PC-3 (cell line): Measurements from ENCODE around the gene CD44. TPM values are rescaled to one million over a fixed set of nuclear protein-coding genes. Genes with fewer than 3 reads are reported as not detected.

Source experiments
- ATAC-seq: fragments of 200-7000 bp; cut with Tn5 transposase; 2 replicates; pipeline ENCODE4 v1.9.1; 2020; ENCODE audit warnings: mild to moderate bottlenecking, moderate library complexity
- BruUV-seq: library from RNA; stranded (reverse); fragments of 400-500 nt; replicated peaks from 2 replicates; lab custom pipeline; 2021; lab: Mats Ljungman, UMichigan
- CTCF ChIA-PET: fragments of 300-600 bp; sonication (Branson Sonifier 250); formaldehyde crosslinking; loops from one replicate; lab custom pipeline; 2022; ENCODE audit warnings: antibody characterized with exemption; lab: Charles Lee
- POLR2A ChIA-PET: fragments of 300-600 bp; sonication (Branson Sonifier 250); formaldehyde crosslinking; loops from one replicate; lab custom pipeline; 2022; ENCODE audit warnings: antibody characterized with exemption; ENCODE audit not compliant: unreplicated experiment; lab: Charles Lee
- DNase-seq: peaks from one replicate; pipeline ENCODE4 v3.0.0-alpha.2; 2015
- H2AFZ ChIP-seq: fragments of 300-600 bp; sonication (generic); 2 replicates; pipeline ENCODE4 v1.6.0; 2016; ENCODE audit warnings: antibody characterized with exemption, low read length
- H3F3A ChIP-seq: fragments of 300-600 bp; sonication (generic); one replicate; pipeline ENCODE4 v1.6.0; 2017; ENCODE audit warnings: antibody characterized with exemption, low read length, control low read depth, mild to moderate bottlenecking; ENCODE audit not compliant: unreplicated experiment
- H3K27ac ChIP-seq: fragments of 300-600 bp; sonication (generic); 2 replicates; pipeline ENCODE4 v1.5.1; 2016; ENCODE audit warnings: mild to moderate bottlenecking, low read length
- H3K27me3 ChIP-seq: fragments of 300-600 bp; sonication (generic); 2 replicates; pipeline ENCODE4 v1.6.1; 2016; ENCODE audit warnings: low read length, mixed read lengths
- H3K36me3 ChIP-seq: fragments of 300-600 bp; sonication (generic); 2 replicates; pipeline ENCODE4 v1.6.1; 2016; ENCODE audit warnings: low read depth, mixed run types, low read length, mixed read lengths
- H3K4me1 ChIP-seq: fragments of 300-600 bp; sonication (generic); 2 replicates; pipeline ENCODE4 v1.5.1; 2016; ENCODE audit warnings: low read length; ENCODE audit not compliant: insufficient read depth
- H3K4me2 ChIP-seq: fragments of 300-600 bp; sonication (generic); 2 replicates; pipeline ENCODE4 v1.6.0; 2016; ENCODE audit warnings: low read length
- H3K4me3 ChIP-seq: fragments of 300-600 bp; sonication (generic); 2 replicates; pipeline ENCODE4 v1.5.1; 2016; ENCODE audit warnings: mild to moderate bottlenecking, low read length, mixed read lengths
- H3K79me2 ChIP-seq: fragments of 300-600 bp; sonication (generic); 2 replicates; pipeline ENCODE4 v1.6.1; 2017; ENCODE audit warnings: low read length, mixed read lengths
- H3K9ac ChIP-seq: fragments of 300-600 bp; sonication (generic); 2 replicates; pipeline ENCODE4 v1.6.0; 2016; ENCODE audit warnings: mild to moderate bottlenecking, low read length
- H3K9me2 ChIP-seq: fragments of 300-600 bp; sonication (generic); replicated peaks from 2 replicates; pipeline ENCODE4 v1.6.1; 2016; ENCODE audit warnings: mixed run types, low read length, mixed read lengths
- H3K9me3 ChIP-seq: fragments of 300-600 bp; sonication (generic); 2 replicates; pipeline ENCODE4 v1.6.1; 2016; ENCODE audit warnings: low read length, mixed read lengths
- H4K20me1 ChIP-seq: fragments of 300-600 bp; sonication (generic); 2 replicates; pipeline ENCODE4 v1.6.1; 2016; ENCODE audit warnings: low read length, mixed read lengths
- CTCF ChIP-seq: fragments of 300-600 bp; sonication (generic); conservative IDR thresholded peaks from 2 replicates; pipeline ENCODE4 v1.5.1; 2017; ENCODE audit warnings: antibody characterized with exemption, low read depth, mild to moderate bottlenecking, low read length
- EZH2 ChIP-seq: fragments of 300-600 bp; sonication (generic); IDR thresholded peaks from one replicate; pipeline ENCODE4 v1.6.1; 2017; ENCODE audit warnings: antibody characterized with exemption, mild to moderate bottlenecking, low read length; ENCODE audit not compliant: unreplicated experiment
- EZH2phosphoT487 ChIP-seq: fragments of 300-600 bp; sonication (generic); IDR thresholded peaks from 2 replicates; pipeline ENCODE4 v1.6.1; 2018; ENCODE audit warnings: mild to moderate bottlenecking, antibody characterized with exemption, low read length, borderline replicate concordance
- intact Hi-C: fragments of 100-400 bp; cut with micrococcal nuclease; formaldehyde crosslinking; loops from 2 replicates; pipeline ENCODE4 v1.9.0; 2023
- total RNA-seq: library from RNA; depleted of rRNA; stranded (reverse); fragments of >200 nt; gene quantifications from 2 replicates; pipeline ENCODE4 v1.2.3, GENCODE V29; 2014

CD44 gene
- total RNA-seq, 1 experiment from 2014 or later, result 181 TPM

GRCh38 chr11:35256296-35256695, 117.3 kb downstream of the CD44 start:
- Histone ChIP-seq H3K27me3 (no peaks in the 10 kb centered on the region), H3K4me1 (peaks cover 12% of the 10 kb centered on the region), H4K20me1 (no peaks in the 10 kb centered on the region), H3F3A (no peaks in the 10 kb centered on the region), H3K9me3 (no peaks in the 10 kb centered on the region), H3K4me3 (no peak overlapping the region), H3K79me2 (no peaks in the 10 kb centered on the region), H3K9me2 (no peaks in the 10 kb centered on the region), H3K4me2 (no peak overlapping the region), H2AFZ (no peak overlapping the region), H3K36me3 (no peaks in the 10 kb centered on the region), H3K27ac (no peak overlapping the region), H3K9ac (no peak overlapping the region)
- BruUV-seq, result no TSS peak
- DNase-seq (no peak), ATAC-seq (no peak)
- ChIA-PET CTCF (no interaction called here), POLR2A (no interaction called here)
- intact Hi-C loops, result no loop called here
- TF ChIP-seq EZH2phosphoT487 (no peak), EZH2 (no peak), CTCF (no peak)

GRCh38 chr11:35257281-35257680, 118.3 kb downstream of the CD44 start:
- intact Hi-C loops, result no loop called here
- ATAC-seq (no peak), DNase-seq (no peak)
- Histone ChIP-seq H3K4me1 (peaks cover 12% of the 10 kb centered on the region), H3K79me2 (no peaks in the 10 kb centered on the region), H3K4me3 (no peak overlapping the region), H3F3A (no peaks in the 10 kb centered on the region), H3K36me3 (no peaks in the 10 kb centered on the region), H3K27me3 (no peaks in the 10 kb centered on the region), H4K20me1 (no peaks in the 10 kb centered on the region), H3K27ac (no peak overlapping the region), H3K9me2 (no peaks in the 10 kb centered on the region), H3K9ac (no peak overlapping the region), H3K4me2 (no peak overlapping the region), H3K9me3 (no peaks in the 10 kb centered on the region), H2AFZ (no peak overlapping the region)
- ChIA-PET CTCF (no interaction called here), POLR2A (no interaction called here)
- no TSS peak for BruUV-seq
- TF ChIP-seq EZH2phosphoT487, result no peak
- TF ChIP-seq CTCF, result no peak
- no peak for TF ChIP-seq EZH2

- Histone ChIP-seq H3K9me2 (no peaks in the 10 kb centered on the region), H3K4me1 (peaks cover 12% of the 10 kb centered on the region), H3K27me3 (no peaks in the 10 kb centered on the region), H3K9me3 (no peaks in the 10 kb centered on the region), H3K36me3 (no peaks in the 10 kb centered on the region), H4K20me1 (no peaks in the 10 kb centered on the region), H3K79me2 (no peaks in the 10 kb centered on the region), H3K9ac (no peak overlapping the region), H3K4me3 (no peak overlapping the region), H3F3A (no peaks in the 10 kb centered on the region), H3K4me2 (no peak overlapping the region), H3K27ac (no peak overlapping the region), H2AFZ (no peak overlapping the region)
- DNase-seq, result no peak
- no TSS peak for BruUV-seq
- peak; percentile 21; the same call in 1 of the 2 replicates for ATAC-seq
- ChIA-PET CTCF (no interaction called here), POLR2A (no interaction called here)
- TF ChIP-seq EZH2 (no peak), EZH2phosphoT487 (no peak), CTCF (no peak)
- intact Hi-C loops, result no loop called here
These were observed 120.6 kb downstream of the CD44 start for GRCh38 chr11:35259529-35259928.
